GM12891 (cell line): ENCODE results near the gene SKP2.

Source experiments
- POLR2A ChIP-seq: IDR thresholded peaks from 2 replicates; pipeline ENCODE4 v1.6.1; 2011; ENCODE audit warnings: low read depth, low read length, control low read depth
- POLR2AphosphoS5 ChIP-seq: IDR thresholded peaks from 2 replicates; pipeline ENCODE4 v1.6.1; 2011; ENCODE audit warnings: low read depth, low read length, control low read depth
- SPI1 ChIP-seq: IDR thresholded peaks from 2 replicates; pipeline ENCODE4 v1.6.1; 2011; ENCODE audit warnings: low read depth, low read length, control low read depth

DNA sequence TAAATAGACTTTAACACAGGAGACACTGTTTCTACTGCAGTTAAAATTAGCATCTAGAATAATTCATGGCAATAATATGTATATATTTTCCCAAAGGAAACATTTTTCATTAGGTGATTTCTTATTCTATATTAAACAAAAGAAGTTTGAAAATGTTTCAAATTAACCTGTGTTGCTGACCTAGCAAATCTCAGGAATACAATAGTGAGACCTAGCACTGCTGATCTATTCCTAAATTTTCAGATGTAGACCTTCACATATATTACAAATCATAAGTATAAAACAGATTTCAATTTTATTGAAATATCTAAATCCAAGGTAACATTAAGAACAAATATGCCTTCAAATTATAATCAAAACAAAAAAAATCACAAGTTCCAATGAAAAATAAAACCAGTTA is 15.3 kb upstream of the SKP2 start:
- TF ChIP-seq SPI1 (no peak), POLR2A (no peak), POLR2AphosphoS5 (no peak)
